Measurements from ENCODE around the gene TC2N. TPM values are rescaled to one million over a fixed set of nuclear protein-coding genes. Genes with fewer than 3 reads are reported as not detected.

The TC2N gene
- total and polyA plus RNA-seq, 9 of the 15 experiments (the other 6 are each of a cell fraction or from before 2014, with no cell fraction given), result 2.0 to 12.5 (median 7.3) TPM

- H3K4me2 ChIP-seq (ENCODE audit: insufficient read depth, low read length), result peak overlapping the region; percentile 92
- H3K4me1 ChIP-seq (replicated peaks in 1 of 2; ENCODE audit: control insufficient read depth in 2 of 2, insufficient read depth in 2 of 2, low read length in 2 of 2), result peaks cover 2 to 13% of the 10 kb centered on the region in 2 experiments; a peak in 2 of 5 replicates
- H3K79me2 ChIP-seq (ENCODE audit: control insufficient read depth, insufficient read depth, low read length), result peaks cover 3% of the 10 kb centered on the region; the same call in 1 of the 3 replicates
- no peaks in the 10 kb centered on the region for H3K36me3 ChIP-seq (ENCODE audit: control insufficient read depth, insufficient read depth, low read length)
- ATAC-seq (no peak; the same call in 2 of the 3 replicates), FAIRE-seq (no peak), DNase-seq (ENCODE audit: extremely low read depth in 1 of 4, low spot score in 3 of 4) (no peak)
- ChIA-PET CTCF (ENCODE audit: low intra/inter-chr PET ratio) (no interaction called here), POLR2A (no interaction called here)
- no peaks in the 10 kb centered on the region for H3K9me1 ChIP-seq (ENCODE audit: control insufficient read depth, insufficient read depth, low read length)
- WGBS (ENCODE audit: insufficient coverage, low coverage, missing lambda C conversion rate), result 29% methylated on average over 10 of the region's 12 CpGs
- H3K27me3 ChIP-seq (ENCODE audit: control insufficient read depth in 2 of 2, insufficient read depth in 2 of 2, low read length in 2 of 2), result peaks cover 0 to 5% of the 10 kb centered on the region in 2 experiments; a peak in 1 of 5 replicates
- no peaks in the 10 kb centered on the region for H3K9me3 ChIP-seq (replicated peaks; ENCODE audit: control insufficient read depth, insufficient read depth, low read depth, low read length)
- in situ Hi-C loops (cut with MboI), result no loop called here
- peak overlapping the region; percentile 43 to 60; a peak in 3 of 4 replicates for H3K9ac ChIP-seq (ENCODE audit: insufficient read depth in 1 of 2, low read depth in 2 of 2, low read length in 2 of 2)
- intact Hi-C loops (cut with micrococcal nuclease), result no loop called here
- BruUV-seq (replicated peaks), result no TSS peak
- no peaks in the 10 kb centered on the region for H4K20me1 ChIP-seq (replicated peaks; ENCODE audit: control insufficient read depth, insufficient read depth, low read length)
- peak overlapping the region; percentile 54 for H3K4me3 ChIP-seq
- no peak overlapping the region; the same call in 2 of the 3 replicates for H3K27ac ChIP-seq (ENCODE audit: extremely low read depth, low read depth, low read length)
- TF ChIP-seq CLOCK (CRISPR knock-in tag; IDR thresholded peaks at IDR 0.05; ENCODE audit: borderline replicate concordance) (no peak), TEAD4 (IDR thresholded peaks at IDR 0.05; ENCODE audit: low read length) (no peak), TEAD4 (CRISPR knock-in tag; IDR thresholded peaks at IDR 0.05; ENCODE audit: borderline replicate concordance) (no peak), TCFL5 (CRISPR knock-in tag; conservative IDR thresholded peaks at IDR 0.05) (no peak)
- H2AFZ ChIP-seq (ENCODE audit: low read depth, low read length), result peak overlapping the region; percentile 95
These were observed 30.3 kb downstream of the TC2N start for GRCh38 chr14:91837076-91837475.
